ENCODE measurements around the gene LRMDA.

- TF ChIP-seq, protein P1, sequence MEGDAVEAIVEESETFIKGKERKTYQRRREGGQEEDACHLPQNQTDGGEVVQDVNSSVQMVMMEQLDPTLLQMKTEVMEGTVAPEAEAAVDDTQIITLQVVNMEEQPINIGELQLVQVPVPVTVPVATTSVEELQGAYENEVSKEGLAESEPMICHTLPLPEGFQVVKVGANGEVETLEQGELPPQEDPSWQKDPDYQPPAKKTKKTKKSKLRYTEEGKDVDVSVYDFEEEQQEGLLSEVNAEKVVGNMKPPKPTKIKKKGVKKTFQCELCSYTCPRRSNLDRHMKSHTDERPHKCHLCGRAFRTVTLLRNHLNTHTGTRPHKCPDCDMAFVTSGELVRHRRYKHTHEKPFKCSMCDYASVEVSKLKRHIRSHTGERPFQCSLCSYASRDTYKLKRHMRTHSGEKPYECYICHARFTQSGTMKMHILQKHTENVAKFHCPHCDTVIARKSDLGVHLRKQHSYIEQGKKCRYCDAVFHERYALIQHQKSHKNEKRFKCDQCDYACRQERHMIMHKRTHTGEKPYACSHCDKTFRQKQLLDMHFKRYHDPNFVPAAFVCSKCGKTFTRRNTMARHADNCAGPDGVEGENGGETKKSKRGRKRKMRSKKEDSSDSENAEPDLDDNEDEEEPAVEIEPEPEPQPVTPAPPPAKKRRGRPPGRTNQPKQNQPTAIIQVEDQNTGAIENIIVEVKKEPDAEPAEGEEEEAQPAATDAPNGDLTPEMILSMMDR (IDR thresholded peaks at IDR 0.05), result no peak
- no peak for TF ChIP-seq POLR2AphosphoS5 (IDR thresholded peaks at IDR 0.05)
- TF ChIP-seq POLR2A (IDR thresholded peaks at IDR 0.05), result no peak
These were observed 222.3 kb downstream of the LRMDA start for GRCh38 chr10:75653761-75654160.
